Heart right ventricle (tissue), 16 donors: Measurements from ENCODE around the gene ARFGEF3. TPM values are rescaled to one million over a fixed set of nuclear protein-coding genes. Genes with fewer than 3 reads are reported as not detected.

Source experiments
- ATAC-seq, 8 donors: fragments of 200-7000 bp; cut with Tn5 transposase; one replicate each; pipeline ENCODE4 v1.9.1; 2020; ENCODE audit warnings: mild to moderate bottlenecking in 8 of 8, moderate library complexity in 8 of 8, moderate number of reproducible peaks in 1 of 8
- DNase-seq, 2 donors: peaks; one replicate each; pipeline ENCODE4 v3.0.0-alpha.2; 2020
- H3K27ac ChIP-seq, 10 donors: fragments of 200-600 bp; sonication (generic) in 2 of 10; one replicate each; pipeline versions ENCODE4 v1.5.0 to v1.8.0; 2020 to 2022; ENCODE audit warnings: mild to moderate bottlenecking in 3 of 10
- H3K27me3 ChIP-seq, 7 donors: fragments of 200-600 bp; one replicate each; pipeline ENCODE4 v1.8.0; 2021 to 2022; ENCODE audit warnings: mild to moderate bottlenecking in 2 of 7
- H3K36me3 ChIP-seq, 9 donors: fragments of 200-600 bp; sonication (generic) in 1 of 9; one replicate each; pipeline versions ENCODE4 v1.5.0 to v1.8.0; 2020 to 2022; ENCODE audit warnings: mild to moderate bottlenecking in 2 of 9
- H3K4me1 ChIP-seq, 9 donors: fragments of 200-600 bp; sonication (generic) in 1 of 9; one replicate each; pipeline versions ENCODE4 v1.5.0 to v1.8.0; 2020 to 2022; ENCODE audit warnings: mild to moderate bottlenecking in 4 of 9
- H3K4me3 ChIP-seq, 10 donors: fragments of 200-600 bp; sonication (generic) in 2 of 10; one replicate each; pipeline versions ENCODE4 v1.5.0 to v1.8.0; 2020 to 2022; ENCODE audit warnings: mild to moderate bottlenecking in 7 of 10, moderate library complexity in 2 of 10
- H3K9me3 ChIP-seq, 11 donors: fragments of 200-600 bp in 10 of 11; sonication (generic) in 2 of 11; one replicate each; pipeline versions ENCODE4 v1.5.0 to v1.8.0; 2013 to 2022; ENCODE audit warnings: mild to moderate bottlenecking in 2 of 11, control low read depth in 1 of 11, moderate library complexity in 1 of 11
- CTCF ChIP-seq, 9 donors: fragments of 200-600 bp; sonication (generic) in 2 of 9; IDR thresholded peaks; one replicate each; pipeline versions ENCODE4 v1.5.0 to v1.8.0; 2021 to 2022; ENCODE audit warnings: antibody characterized with exemption in 9 of 9, mild to moderate bottlenecking in 5 of 9, moderate library complexity in 1 of 9
- WGBS, 2 donors: extraction: QIAGEN DNeasy Blood & Tissue Kit; methylation state at CpG; one replicate each; pipeline ENCODE4 v1.1.7; 2013; ENCODE audit warnings: inconsistent platforms in 1 of 2; 5-methylcytosine and 5-hydroxymethylcytosine counted together
- intact Hi-C, 10 donors: fragments of 100-400 bp; cut with DNase I; formaldehyde crosslinking; loops; one replicate each; pipeline versions ENCODE4 v1.11.1 to v1.14.2; 2022
- polyA plus RNA-seq, 2 donors: library from polyadenylated mRNA; stranded (reverse); fragments of 200-250 nt; gene quantifications; one replicate each; pipeline ENCODE4 v1.2.3, GENCODE V29; 2013
- total RNA-seq, 10 donors: library from RNA; stranded (reverse); fragmentation: NEBNext Ultra II Directional in 3 of 10; extraction: Animal tissue kit (Norgen Biotek cat#: 25700) in 3 of 10; gene quantifications; one replicate each; pipeline versions ENCODE4 v1.2.1 to v1.2.4, GENCODE V29; 2021 to 2023
- donor health status: Arrhythmogenic right ventricular cardiomyopathy.
- donor health status: ischemic (EF 13 %, LVEDD 7.1; RV severe dilation, severe dysfunction).
- donor health status: healthy with polysubstance abuse.
- donor health status: DM: no; HTN: yes; CAD: no.
- donor health status: DM: no; HTN: no; CAD: no.
- donor health status: ischemic (EF 25% LVEDD 6.9; RV normal size, moderate dysfunction).
- donor health status: ischemic (EF 25% LVEDD 5.7; RV mildly dilated, moderate dysfunction).
- donor health status: healthy.
- donor health status: DM: yes; HTN: yes; CAD: no.
- donor health status: Ischemic cardiomyopathy.
- donor health status: ischemic (EF 35%, LVEDD 5.7; RV mildly dilated, moderate dysfunction).
- donor health status: nonischemic (EF 11% LVEDD 7.7; RV severe dilation, severe dysfunction).
- donor health status: DM: yes; HTN: yes; CAD: no.
- donor health status: PGD.
- donor health status: ischemic (EF 29% LVEDD 5.4; RV normal size, mild dysfunction).
- donor health status: nonischemic (EF 23%, LVEDD 6.1; RV moderate dilation, normal function).

ARFGEF3 gene
- total and polyA plus RNA-seq, 12 donors, result 0.33 to 11.1 (median 3.3) TPM

DNA sequence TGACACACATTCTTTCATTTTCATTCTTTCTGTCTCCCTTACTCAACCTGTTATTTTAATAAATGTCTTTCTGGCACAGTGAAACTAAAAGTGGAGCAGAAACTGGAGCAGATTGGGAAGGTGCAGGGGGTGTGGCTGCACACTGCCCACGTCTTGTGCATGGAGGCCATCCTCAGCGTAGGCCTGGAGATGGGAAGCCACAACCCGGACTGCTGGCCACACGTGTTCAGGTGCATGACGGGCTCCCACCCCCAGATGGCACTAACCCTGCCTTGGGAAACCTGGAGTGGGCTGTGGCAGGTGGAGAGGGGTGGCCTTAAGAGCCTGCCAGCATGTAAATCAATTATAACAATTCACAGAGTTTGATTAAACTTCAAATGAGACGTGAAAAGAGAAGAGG, 128.0 kb downstream of the ARFGEF3 start:
- H3K4me3 ChIP-seq, result no peak overlapping the region
- H3K36me3 ChIP-seq, result peaks cover 0 to 12% (median 0%) of the 10 kb centered on the region in 9 donors
- H3K27me3 ChIP-seq, result no peaks in the 10 kb centered on the region
- intact Hi-C loops, result loop anchor here in 6 of 10 donors (5.0 to 10.0 kb wide), 7 partner anchors 105 to 303 kb away; partner anchors contain the start of gene HEBP2 (in 2 of the 6)
- DNase-seq (peak in 1 of 2 donors; percentile 24), ATAC-seq (peak in 4 of 8 donors; percentile 39 to 74 (median 60))
- H3K4me1 ChIP-seq, result no peaks in the 10 kb centered on the region
- H3K9me3 ChIP-seq, result no peaks in the 10 kb centered on the region
- H3K27ac ChIP-seq, result no peak overlapping the region
- WGBS, 2 donors, result 59 to 61% methylated on average over 6 of the region's 6 CpGs
- TF ChIP-seq CTCF (IDR thresholded peaks at IDR 0.05), result peak in 5 of 9 donors; percentile 17 to 42 (median 35)

DNA sequence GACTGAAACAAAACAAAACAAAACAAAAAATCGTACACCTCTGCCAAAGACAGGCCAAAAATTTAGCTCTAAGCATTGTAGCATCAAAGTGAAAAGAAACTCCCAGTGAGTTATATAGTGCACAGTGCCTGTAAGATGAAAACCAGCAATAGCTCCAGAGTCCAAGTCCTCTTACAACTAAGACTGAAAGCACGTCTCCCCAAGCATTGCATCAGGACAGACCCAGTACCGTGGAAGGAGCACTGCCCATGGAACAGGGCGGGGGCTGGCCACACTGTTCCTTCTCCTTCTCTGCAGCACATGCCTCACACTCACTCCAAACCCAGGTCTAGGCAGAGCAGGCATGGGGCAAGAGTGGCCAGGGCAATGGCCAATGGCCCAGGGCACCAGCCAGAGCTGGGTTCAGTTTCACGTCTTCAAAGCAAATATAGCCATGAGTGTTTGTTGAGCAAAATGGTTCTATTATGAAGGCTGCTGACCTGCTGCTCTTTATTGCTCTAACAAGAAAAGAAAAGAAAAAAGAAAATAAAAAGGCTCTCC, 128.8 kb downstream of the ARFGEF3 start:
- DNase-seq (no peak), ATAC-seq (no peak)
- H3K27ac ChIP-seq, result no peak overlapping the region
- intact Hi-C loops, result loop anchor here in 2 of 10 donors (10.0 kb wide), 2 partner anchors 104 to 114 kb away; partner anchors contain the start of gene HEBP2 (in 1 of the 2)
- H3K4me3 ChIP-seq, result no peak overlapping the region
- TF ChIP-seq CTCF (IDR thresholded peaks at IDR 0.05), result no peak
- H3K9me3 ChIP-seq, result no peaks in the 10 kb centered on the region
- peaks cover 0 to 12% (median 0%) of the 10 kb centered on the region in 9 donors for H3K36me3 ChIP-seq
- no peaks in the 10 kb centered on the region for H3K27me3 ChIP-seq
- no peaks in the 10 kb centered on the region for H3K4me1 ChIP-seq
- 72 to 85% methylated on average over 5 of the region's 5 CpGs for WGBS, 2 donors

DNA sequence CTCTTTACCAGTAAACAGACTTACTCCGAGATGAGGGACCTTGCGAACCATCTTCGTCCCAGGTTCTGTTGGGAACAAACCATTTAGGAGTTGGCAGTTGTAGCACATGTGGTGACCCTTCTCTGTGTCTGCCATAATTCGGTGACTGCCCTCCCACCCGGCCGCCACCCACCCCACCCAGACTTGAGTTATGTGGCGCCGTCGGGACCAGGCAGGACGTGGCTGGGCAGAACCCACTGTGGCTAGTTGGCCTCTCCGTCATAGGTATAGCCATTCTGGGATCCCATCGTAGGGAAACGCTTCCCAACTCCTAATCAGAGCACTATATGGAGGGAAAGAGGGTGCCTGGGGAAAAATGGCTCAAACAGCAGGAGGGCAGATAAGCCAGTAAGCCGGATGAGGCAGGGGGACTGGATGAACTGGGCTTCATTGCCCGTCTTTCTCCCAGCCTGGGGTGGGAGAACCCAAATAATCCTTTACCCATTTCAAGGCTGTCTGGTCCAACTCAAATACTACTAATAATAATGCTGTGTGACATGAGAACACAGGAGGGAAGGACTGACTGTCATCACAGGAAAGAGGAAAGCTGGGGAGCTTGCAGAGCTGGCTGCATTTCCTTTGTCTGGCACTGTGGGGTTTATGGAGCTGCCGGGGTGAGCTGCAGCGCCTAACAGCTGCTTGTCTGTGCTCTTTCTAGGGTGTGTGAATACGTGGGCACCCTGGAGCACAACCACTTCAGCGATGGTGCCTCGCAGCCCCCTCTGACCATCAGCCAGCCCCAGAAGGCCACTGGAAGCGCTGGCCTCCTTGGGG, 129.5 kb downstream of the ARFGEF3 start:
- TF ChIP-seq CTCF (IDR thresholded peaks at IDR 0.05), result no peak
- Histone ChIP-seq H3K9me3 (no peaks in the 10 kb centered on the region), H3K4me1 (no peaks in the 10 kb centered on the region), H3K27me3 (no peaks in the 10 kb centered on the region), H3K27ac (no peak overlapping the region), H3K36me3 (peaks cover 0 to 12% (median 0%) of the 10 kb centered on the region in 9 donors), H3K4me3 (no peak overlapping the region)
- ATAC-seq (no peak), DNase-seq (no peak)
- WGBS, 2 donors, result 82 to 84% methylated on average over 21 of the region's 21 CpGs
- intact Hi-C loops, result loop anchor here in 2 of 10 donors (10.0 kb wide), 2 partner anchors 104 to 114 kb away; partner anchors contain the start of gene HEBP2 (in 1 of the 2)

DNA sequence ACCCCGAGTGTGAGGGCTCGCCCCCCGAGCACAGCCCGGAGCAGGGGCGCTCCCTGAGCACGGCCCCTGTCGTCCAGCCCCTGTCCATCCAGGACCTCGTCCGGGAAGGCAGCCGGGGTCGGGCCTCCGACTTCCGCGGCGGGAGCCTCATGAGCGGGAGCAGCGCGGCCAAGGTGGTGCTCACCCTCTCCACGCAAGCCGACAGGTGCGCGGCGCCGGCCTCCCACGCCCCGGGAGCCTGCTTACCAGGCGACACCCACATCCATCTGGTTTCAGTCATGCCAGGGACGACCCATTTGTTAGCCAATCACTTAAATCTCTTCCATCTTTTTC, 130.1 kb downstream of the ARFGEF3 start:
- no peak for TF ChIP-seq CTCF (IDR thresholded peaks at IDR 0.05)
- Histone ChIP-seq H3K9me3 (no peaks in the 10 kb centered on the region), H3K27ac (no peak overlapping the region), H3K4me1 (no peaks in the 10 kb centered on the region), H3K4me3 (no peak overlapping the region), H3K36me3 (peaks cover 0 to 8% (median 0%) of the 10 kb centered on the region in 9 donors), H3K27me3 (no peaks in the 10 kb centered on the region)
- ATAC-seq, result peak in 1 of 8 donors; percentile 45
- intact Hi-C loops, result loop anchor here in 2 of 10 donors (10.0 kb wide), 2 partner anchors 103 to 113 kb away; partner anchors contain the start of gene HEBP2 (in 1 of the 2)
- no peak for DNase-seq
- 90% methylated on average over 28 of the region's 28 CpGs for WGBS, 2 donors
